OCI-LY7 (cell line): ENCODE measurements around the gene NRN1.

Experiments used
- EZH2phosphoT487 ChIP-seq: fragments of 200-600 bp; sonication (generic); IDR thresholded peaks from 2 replicates; pipeline ENCODE4 v1.6.1; 2018; ENCODE audit warnings: low read depth, borderline replicate concordance, mild to moderate bottlenecking, mixed run types, antibody characterized with exemption, low read length, moderate library complexity, mixed read lengths
- TF ChIP-seq, protein P1 (sequence below): fragments of 200-600 bp; sonication (generic); conservative IDR thresholded peaks from 2 replicates; pipeline ENCODE4 v1.5.1; 2014; ENCODE audit warnings: mild to moderate bottlenecking, antibody characterized with exemption, low read length, moderate library complexity, mixed read lengths

DNA sequence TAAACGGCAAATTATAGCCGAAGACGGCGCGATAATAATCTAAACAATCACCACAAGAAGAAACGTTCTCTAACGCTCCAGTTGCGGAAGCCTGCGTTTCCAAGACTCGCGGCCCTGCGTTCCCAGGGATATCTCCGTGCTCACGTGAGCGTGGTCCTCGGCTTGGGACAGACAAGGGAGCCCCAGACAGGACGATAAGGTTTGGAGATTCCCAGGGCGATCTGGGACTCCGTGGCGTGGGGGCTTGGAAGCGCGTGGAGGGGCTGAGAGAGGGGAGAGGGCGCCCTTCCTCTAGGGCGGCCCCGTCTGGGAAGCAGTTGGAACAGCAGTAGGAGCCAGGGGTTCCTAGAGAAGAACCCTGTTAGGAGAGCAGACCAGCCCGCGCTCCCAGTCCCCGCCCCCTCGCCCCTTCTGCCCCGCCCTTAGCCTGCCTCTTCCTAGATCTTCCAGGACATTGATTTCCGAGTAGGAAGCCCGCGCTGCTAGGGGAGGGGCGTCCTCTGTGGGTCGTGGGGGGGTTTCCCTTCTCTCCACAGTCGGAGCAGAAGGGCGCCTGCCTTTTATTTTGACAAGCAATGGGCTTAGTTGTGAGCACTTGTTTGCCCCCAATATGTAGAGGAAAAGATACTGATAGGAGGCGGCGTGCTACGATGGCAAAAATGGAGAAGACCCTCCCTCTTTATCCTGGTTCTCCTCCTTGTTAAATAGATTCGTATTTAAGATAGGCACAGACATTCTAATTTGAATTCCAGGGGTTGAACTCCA is 10.6 kb downstream of the NRN1 start:
- no peak for TF ChIP-seq EZH2phosphoT487
- TF ChIP-seq, protein P1, sequence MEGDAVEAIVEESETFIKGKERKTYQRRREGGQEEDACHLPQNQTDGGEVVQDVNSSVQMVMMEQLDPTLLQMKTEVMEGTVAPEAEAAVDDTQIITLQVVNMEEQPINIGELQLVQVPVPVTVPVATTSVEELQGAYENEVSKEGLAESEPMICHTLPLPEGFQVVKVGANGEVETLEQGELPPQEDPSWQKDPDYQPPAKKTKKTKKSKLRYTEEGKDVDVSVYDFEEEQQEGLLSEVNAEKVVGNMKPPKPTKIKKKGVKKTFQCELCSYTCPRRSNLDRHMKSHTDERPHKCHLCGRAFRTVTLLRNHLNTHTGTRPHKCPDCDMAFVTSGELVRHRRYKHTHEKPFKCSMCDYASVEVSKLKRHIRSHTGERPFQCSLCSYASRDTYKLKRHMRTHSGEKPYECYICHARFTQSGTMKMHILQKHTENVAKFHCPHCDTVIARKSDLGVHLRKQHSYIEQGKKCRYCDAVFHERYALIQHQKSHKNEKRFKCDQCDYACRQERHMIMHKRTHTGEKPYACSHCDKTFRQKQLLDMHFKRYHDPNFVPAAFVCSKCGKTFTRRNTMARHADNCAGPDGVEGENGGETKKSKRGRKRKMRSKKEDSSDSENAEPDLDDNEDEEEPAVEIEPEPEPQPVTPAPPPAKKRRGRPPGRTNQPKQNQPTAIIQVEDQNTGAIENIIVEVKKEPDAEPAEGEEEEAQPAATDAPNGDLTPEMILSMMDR, result no peak
